ENCODE results near the gene MYO10.
"Not testable (repeated sequence)": the region's sequence is repeated elsewhere in the genome, so short reads cannot be mapped to it uniquely, and the experiment has no call there.

The MYO10 gene

GRCh38 chr5:16737209-16737608 lies 198.9 kb downstream of the MYO10 start:
- no peak for DNase-seq

GRCh38 chr5:16736158-16736995 lies 199.7 kb downstream of the MYO10 start:
- peak; percentile 91 for DNase-seq

GRCh38 chr5:16735101-16736060 lies 200.7 kb downstream of the MYO10 start:
- DNase-seq, result no peak

GRCh38 chr5:16733331-16734006 lies 202.6 kb downstream of the MYO10 start:
- no peak for DNase-seq

- DNase-seq, result no peak
These were observed 203.7 kb downstream of the MYO10 start for GRCh38 chr5:16732356-16732755.

- DNase-seq, result peak; percentile 91
These were observed 208.2 kb downstream of the MYO10 start for GRCh38 chr5:16727755-16728325.

- DNase-seq, result peak; percentile 58
These were observed 209.5 kb downstream of the MYO10 start for GRCh38 chr5:16726538-16726946.

GRCh38 chr5:16725575-16725974 lies 210.5 kb downstream of the MYO10 start:
- no peak for DNase-seq

GRCh38 chr5:16723821-16724220 lies 212.3 kb downstream of the MYO10 start:
- DNase-seq, result no peak

GRCh38 chr5:16722097-16722495 lies 214.0 kb downstream of the MYO10 start:
- no peak for DNase-seq

GRCh38 chr5:16721151-16722096 lies 214.7 kb downstream of the MYO10 start:
- no peak for DNase-seq

- not testable (repeated sequence) for DNase-seq
These were observed 218.1 kb downstream of the MYO10 start for GRCh38 chr5:16718036-16718435.

GRCh38 chr5:16713386-16713928 lies 222.6 kb downstream of the MYO10 start:
- DNase-seq, result no peak

- DNase-seq, result no peak
These were observed 223.5 kb downstream of the MYO10 start for GRCh38 chr5:16712620-16713019.

- DNase-seq, result no peak
These were observed 223.9 kb downstream of the MYO10 start for GRCh38 chr5:16712178-16712577.

GRCh38 chr5:16709691-16710433 lies 226.2 kb downstream of the MYO10 start:
- DNase-seq, result no peak

GRCh38 chr5:16707869-16708192 lies 228.3 kb downstream of the MYO10 start:
- DNase-seq, result no peak

- DNase-seq, result no peak
These were observed 228.8 kb downstream of the MYO10 start for GRCh38 chr5:16707168-16707868.

- no peak for DNase-seq
These were observed 231.1 kb downstream of the MYO10 start for GRCh38 chr5:16704945-16705344.

GRCh38 chr5:16702964-16703363 lies 233.1 kb downstream of the MYO10 start:
- no peak for DNase-seq

Measured in NCI-H2029 (cell line).